ENCODE data around the gene ABCB9.

ABCB9 gene

DNA sequence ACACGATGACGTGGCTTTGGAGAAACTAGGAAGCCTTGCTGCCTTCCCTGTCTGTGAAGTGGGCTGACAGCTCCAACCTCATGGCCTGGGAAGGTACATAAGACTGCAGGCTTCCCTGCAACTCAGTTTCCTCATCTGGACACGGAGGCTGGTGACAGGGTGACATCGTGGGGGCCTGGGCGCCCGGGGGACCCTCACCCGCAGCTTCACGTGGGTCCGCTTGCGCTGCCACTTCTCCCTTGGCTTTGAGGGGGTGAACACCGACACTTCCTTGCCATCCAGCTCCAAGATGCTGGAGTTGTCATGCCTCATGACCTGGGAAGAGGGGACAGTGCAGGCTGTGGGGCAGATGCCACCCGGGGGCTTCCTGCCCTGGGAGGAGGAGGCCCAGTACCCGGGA is 21.8 kb upstream of the ABCB9 start:
- H3K27ac Mint-ChIP-seq: no peak overlapping the region
- no peak overlapping the region for H3K4me3 Mint-ChIP-seq
- ATAC-seq (no peak), DNase-seq (no peak)
- peaks cover 32% of the 10 kb centered on the region for H3K4me1 Mint-ChIP-seq
- H3K27me3 Mint-ChIP-seq: no peaks in the 10 kb centered on the region
- no peaks in the 10 kb centered on the region for H3K9me3 Mint-ChIP-seq

- no peak for DNase-seq
- Mint-ChIP-seq H3K4me1 (peaks cover 34% of the 10 kb centered on the region), H3K9me3 (no peaks in the 10 kb centered on the region), H3K27ac (peak overlapping the region in 1 of 2 donors; percentile 82), H3K27me3 (no peaks in the 10 kb centered on the region), H3K4me3 (no peak overlapping the region)
- ATAC-seq: no peak
Measured at GRCh38 chr12:122987086-122987951, 21.1 kb upstream of the ABCB9 start.

DNA sequence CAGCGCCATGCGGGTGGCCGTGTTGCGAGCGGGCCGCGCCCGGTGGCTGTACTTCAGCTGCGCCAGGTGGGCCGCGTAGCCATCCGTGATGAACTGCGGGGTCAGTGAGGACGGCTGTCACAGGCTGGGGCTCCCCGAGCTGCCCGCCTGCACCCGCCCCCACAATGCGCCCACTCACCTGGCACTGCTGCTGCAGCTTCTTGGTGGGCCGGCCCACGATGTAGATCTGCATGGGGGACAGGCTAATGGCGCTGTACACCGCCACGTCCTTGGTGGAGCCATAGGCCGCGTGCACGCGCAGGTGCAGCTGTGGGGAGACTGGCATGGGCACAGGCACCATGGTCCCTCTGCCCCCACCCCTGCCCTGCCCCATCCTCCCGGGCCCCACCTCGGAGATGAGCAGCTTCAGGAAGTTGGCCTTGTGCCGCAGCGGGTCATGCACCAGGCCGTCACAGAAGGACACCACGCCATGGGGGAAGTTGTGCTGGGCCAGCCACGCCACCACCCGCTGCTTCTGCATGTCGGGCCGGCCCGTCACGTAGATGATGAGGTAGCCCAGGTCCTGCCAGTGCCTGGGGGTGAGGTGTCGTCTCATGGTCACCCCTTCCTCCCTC is 20.1 kb upstream of the ABCB9 start:
- Mint-ChIP-seq H3K4me1 (peaks cover 41% of the 10 kb centered on the region), H3K4me3 (peak overlapping the region in 1 of 2 donors; percentile 26), H3K27ac (peak overlapping the region in 1 of 2 donors; percentile 85), H3K9me3 (no peaks in the 10 kb centered on the region), H3K27me3 (no peaks in the 10 kb centered on the region)
- no peak for DNase-seq
- no peak for ATAC-seq

GRCh38 chr12:122985338-122986257 is 19.3 kb upstream of the ABCB9 start:
- Mint-ChIP-seq H3K27me3 (no peaks in the 10 kb centered on the region), H3K9me3 (no peaks in the 10 kb centered on the region), H3K4me1 (peaks cover 42% of the 10 kb centered on the region), H3K4me3 (no peak overlapping the region), H3K27ac (no peak overlapping the region)
- DNase-seq (no peak), ATAC-seq (no peak)

DNA sequence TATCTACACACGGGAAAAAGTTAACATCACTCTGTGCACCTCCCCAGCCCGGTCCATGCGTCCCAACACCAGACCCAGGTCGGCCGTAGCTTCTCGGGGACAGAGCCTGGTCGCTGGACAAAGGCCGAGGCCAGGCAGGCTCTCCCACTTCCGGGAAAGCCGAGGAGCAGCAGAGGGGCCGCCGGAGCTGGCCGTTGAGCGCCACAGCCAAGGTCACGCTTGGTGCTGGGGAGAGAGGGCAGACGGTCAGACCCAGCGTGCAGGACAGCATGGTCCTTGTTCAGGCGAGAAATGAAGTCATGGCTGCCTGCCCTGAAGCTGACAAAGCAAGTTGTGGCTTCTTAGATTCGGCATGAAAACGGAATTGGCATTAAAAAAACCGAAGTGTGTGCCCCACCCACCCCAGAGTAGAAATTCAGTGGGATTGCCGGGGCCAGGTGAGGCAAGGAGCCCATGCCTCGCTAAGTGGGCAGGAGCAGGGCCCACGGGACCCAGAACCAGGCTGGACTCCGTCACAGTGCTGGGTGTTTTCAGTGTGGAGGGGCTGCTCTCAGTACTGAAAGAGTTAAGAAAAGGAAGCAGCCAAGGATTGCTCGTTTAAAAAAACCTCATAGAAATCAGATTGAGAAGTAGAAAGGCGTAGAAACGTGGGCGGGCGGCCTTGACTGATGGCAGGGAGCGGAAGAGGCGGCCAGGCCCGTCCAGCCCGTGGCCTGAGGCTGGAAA is 18.5 kb upstream of the ABCB9 start:
- ATAC-seq: no peak
- Mint-ChIP-seq H3K27me3 (no peaks in the 10 kb centered on the region), H3K27ac (peak overlapping the region; percentile 79 to 95), H3K4me3 (no peak overlapping the region), H3K9me3 (no peaks in the 10 kb centered on the region), H3K4me1 (peaks cover 42% of the 10 kb centered on the region)
- no peak for DNase-seq

DNA sequence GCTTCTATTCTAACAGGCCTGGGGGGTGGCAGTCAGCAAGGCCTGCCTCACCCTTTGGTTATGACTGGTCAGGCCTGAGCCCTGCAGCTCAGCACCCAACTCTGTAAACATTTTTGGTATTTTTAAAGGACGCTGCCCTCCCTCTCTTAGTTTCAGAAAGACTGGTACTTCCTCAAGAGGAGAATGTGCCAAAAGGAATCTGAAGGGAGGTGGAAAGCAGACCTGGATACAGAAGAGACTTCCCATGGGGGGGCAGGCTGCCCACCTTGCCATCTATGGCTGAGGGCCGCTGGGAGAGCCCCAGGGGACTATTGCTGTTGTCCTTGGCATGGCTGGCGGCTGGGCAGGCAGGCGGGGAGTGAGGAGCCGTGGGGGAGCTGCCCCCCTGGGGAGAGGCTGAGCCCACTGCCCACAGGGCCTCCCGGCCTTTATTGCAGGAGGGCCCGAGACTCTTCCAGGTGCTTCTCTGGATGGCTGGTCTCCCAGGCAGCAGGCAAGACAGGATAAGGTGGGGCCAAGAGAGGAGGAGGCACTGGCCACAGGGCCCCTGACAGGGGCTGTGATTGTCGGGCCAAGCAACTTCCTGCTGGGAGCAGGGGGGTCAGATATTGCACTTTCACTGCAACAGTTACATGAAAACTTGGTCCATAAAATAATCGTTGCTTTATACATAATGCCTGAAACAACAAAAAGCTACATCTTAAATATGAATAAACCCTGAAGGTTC is 17.7 kb upstream of the ABCB9 start:
- ATAC-seq (no peak), DNase-seq (no peak)
- Mint-ChIP-seq H3K4me3 (peak overlapping the region in 1 of 2 donors; percentile 57), H3K27ac (peak overlapping the region; percentile 65 to 91), H3K27me3 (no peaks in the 10 kb centered on the region), H3K9me3 (no peaks in the 10 kb centered on the region), H3K4me1 (peaks cover 49% of the 10 kb centered on the region)

- ATAC-seq (no peak), DNase-seq (no peak)
- Mint-ChIP-seq H3K27ac (peak overlapping the region; percentile 65 to 91), H3K27me3 (no peaks in the 10 kb centered on the region), H3K9me3 (no peaks in the 10 kb centered on the region), H3K4me1 (peaks cover 55% of the 10 kb centered on the region), H3K4me3 (peak overlapping the region; percentile 91 to 97)
Measured at GRCh38 chr12:122982963-122983788, 16.9 kb upstream of the ABCB9 start.

DNA sequence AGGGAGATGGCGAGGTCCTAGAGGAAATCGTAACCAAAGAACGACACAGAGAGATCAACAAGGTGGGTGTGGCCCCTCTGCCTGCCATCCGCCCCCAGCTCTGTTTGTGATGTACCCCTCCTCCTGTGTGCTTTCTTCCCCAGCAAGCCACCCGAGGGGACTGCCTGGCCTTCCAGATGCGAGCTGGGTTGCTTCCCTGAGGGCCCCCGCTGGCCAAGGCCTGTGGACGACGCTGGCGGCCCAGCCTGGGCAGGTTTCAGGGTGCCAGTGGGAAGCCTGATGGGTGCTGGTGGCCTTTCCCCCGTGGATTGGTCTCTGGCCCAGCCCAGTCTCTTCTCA is 16.2 kb upstream of the ABCB9 start:
- no peak for DNase-seq
- Mint-ChIP-seq H3K27ac (peak overlapping the region; percentile 19 to 96), H3K9me3 (no peaks in the 10 kb centered on the region), H3K27me3 (no peaks in the 10 kb centered on the region), H3K4me3 (peak overlapping the region; percentile 91 to 97), H3K4me1 (peaks cover 63% of the 10 kb centered on the region)
- ATAC-seq: no peak

DNA sequence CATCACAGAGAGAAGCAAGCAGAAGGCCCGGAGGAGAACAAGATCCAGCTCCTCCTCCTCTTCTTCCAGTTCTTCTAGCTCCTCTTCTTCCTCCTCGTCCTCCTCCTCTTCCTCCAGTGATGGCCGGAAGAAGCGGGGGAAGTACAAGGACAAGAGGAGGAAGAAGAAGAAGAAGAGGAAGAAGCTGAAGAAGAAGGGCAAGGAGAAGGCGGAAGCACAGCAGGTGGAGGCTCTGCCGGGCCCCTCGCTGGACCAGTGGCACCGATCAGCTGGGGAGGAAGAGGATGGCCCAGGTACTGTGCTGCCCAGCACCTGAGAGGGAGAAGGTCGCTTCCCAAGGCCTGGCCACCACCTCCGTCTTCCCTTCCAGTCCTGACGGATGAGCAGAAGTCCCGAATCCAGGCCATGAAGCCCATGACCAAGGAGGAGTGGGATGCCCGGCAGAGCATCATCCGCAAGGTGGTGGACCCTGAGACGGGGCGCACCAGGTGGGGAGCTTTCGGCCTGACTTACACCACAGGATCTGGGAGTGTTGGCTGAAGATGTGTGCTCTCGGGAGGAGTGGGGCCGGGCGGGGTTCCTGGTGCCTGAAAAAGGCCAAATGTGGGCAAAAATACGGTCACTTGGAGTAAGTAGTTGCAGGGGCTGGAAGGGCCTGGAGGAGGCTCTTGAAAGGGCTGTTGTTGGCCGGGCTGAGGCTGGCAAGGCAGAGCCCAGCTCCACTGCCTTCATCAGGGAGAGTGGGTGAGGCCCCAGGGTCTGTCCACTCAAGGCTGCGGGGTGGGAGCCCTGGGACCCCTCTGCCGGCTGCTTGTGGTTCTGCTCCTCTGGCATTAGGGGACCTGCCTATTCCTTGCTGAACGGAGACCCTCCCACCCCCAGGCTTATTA is 15.6 kb upstream of the ABCB9 start:
- Mint-ChIP-seq H3K27me3 (no peaks in the 10 kb centered on the region), H3K9me3 (no peaks in the 10 kb centered on the region), H3K27ac (peak overlapping the region; percentile 36 to 96), H3K4me3 (peak overlapping the region; percentile 91 to 97), H3K4me1 (peaks cover 69% of the 10 kb centered on the region)
- no peak for ATAC-seq
- DNase-seq: no peak

- peaks cover 77% of the 10 kb centered on the region for H3K4me1 Mint-ChIP-seq
- H3K4me3 Mint-ChIP-seq: peak overlapping the region; percentile 91 to 97
- ATAC-seq (peak; percentile 29), DNase-seq (peak in 1 of 2 donors; percentile 41)
- H3K27me3 Mint-ChIP-seq: no peaks in the 10 kb centered on the region
- no peaks in the 10 kb centered on the region for H3K9me3 Mint-ChIP-seq
- H3K27ac Mint-ChIP-seq: peak overlapping the region; percentile 96 to 97
Measured at GRCh38 chr12:122981036-122981471, 14.8 kb upstream of the ABCB9 start.

GRCh38 chr12:122980183-122981035 is 14.1 kb upstream of the ABCB9 start, which contains the start of gene ARL6IP4:
Gene ARL6IP4 (plus strand): TSS chr12:122980681. CDS start chr12:122981140, 459 bp downstream.
- H3K27me3 Mint-ChIP-seq: no peaks in the 10 kb centered on the region
- H3K4me3 Mint-ChIP-seq: peak within 1 kb of the TSS; percentile 91 to 97
- H3K9me3 Mint-ChIP-seq: no peaks in the 10 kb centered on the region
- H3K4me1 Mint-ChIP-seq: peaks cover 81% of the 10 kb centered on the region
- DNase-seq: peak; percentile 75 to 78
- peak within 1 kb of the TSS; percentile 96 to 97 for H3K27ac Mint-ChIP-seq
- peak; percentile 81 for ATAC-seq

- Mint-ChIP-seq H3K4me3 (peak overlapping the region; percentile 91 to 97), H3K27me3 (no peaks in the 10 kb centered on the region), H3K27ac (peak overlapping the region; percentile 89), H3K9me3 (no peaks in the 10 kb centered on the region), H3K4me1 (peaks cover 75% of the 10 kb centered on the region)
- DNase-seq: no peak
- no peak for ATAC-seq
Measured at GRCh38 chr12:122979908-122980182, 13.6 kb upstream of the ABCB9 start.
